ENCODE results near the gene RPN2. TPM values are rescaled to one million over a fixed set of nuclear protein-coding genes. Genes with fewer than 3 reads are reported as not detected.

RPN2 gene
- polyA plus RNA-seq, 1 donor from 2014 or later = 151 TPM

DNA sequence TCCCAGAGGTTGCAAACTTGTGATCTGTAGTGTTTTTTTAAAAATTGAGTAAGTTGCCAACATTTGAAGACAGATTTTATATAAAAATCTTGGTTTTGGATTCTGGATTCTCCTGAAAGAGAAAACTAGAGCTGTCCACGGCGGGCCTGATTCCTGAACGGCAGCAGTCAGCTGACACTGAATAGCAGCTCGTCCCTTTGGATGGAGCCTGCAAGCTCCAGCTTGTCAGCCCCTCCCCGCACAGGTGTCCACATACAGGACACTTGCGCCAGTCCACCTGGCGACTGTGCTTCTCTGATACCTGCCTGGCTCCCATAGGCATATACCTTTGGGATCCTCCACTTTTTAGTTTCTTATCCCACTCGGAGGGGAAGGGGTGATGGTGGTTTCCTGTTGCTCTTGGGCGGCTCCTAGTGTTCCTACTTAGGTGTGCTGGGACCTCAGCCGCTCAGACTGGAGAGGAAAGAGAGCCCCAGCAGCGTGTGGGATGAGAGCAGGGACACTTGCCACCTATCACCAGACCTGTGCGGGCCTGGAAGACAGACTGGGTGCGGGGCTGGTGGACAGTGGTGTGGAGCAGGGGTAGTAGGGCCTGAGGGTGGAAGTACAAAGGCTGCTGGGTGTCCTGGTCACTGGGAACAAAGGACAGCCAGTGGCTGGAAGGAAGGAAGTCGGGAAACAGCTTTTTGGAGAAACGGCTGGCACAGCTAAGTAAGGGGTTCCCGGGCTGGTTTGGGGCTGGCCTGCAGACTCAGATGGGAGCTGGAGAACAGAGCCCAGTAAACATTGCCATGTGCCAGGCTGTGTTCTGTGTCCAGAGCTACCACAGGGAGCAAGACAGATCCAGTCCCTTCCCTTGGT is 64.2 kb downstream of the RPN2 start:
- Histone ChIP-seq H3F3A (ENCODE audit: insufficient read depth, low read length, poor library complexity, severe bottlenecking) (no peaks in the 10 kb centered on the region), H2AFZ (ENCODE audit: low read depth, low read length) (no peak overlapping the region), H3K9me3 (ENCODE audit: low read length) (no peaks in the 10 kb centered on the region), H3K27ac (ENCODE audit: low read length) (no peak overlapping the region), H3K9ac (ENCODE audit: low read length) (no peak overlapping the region), H3K4me2 (ENCODE audit: low read length) (no peak overlapping the region), H3K4me3 (ENCODE audit: low read length) (no peak overlapping the region), H3K9me2 (ENCODE audit: insufficient read depth, low read length) (no peaks in the 10 kb centered on the region), H3K79me2 (replicated peaks; ENCODE audit: insufficient read depth, low read length) (no peaks in the 10 kb centered on the region), H3K36me3 (ENCODE audit: insufficient read depth, low read length) (no peaks in the 10 kb centered on the region), H3K27me3 (ENCODE audit: insufficient read depth, low read depth, low read length) (no peaks in the 10 kb centered on the region), H4K20me1 (ENCODE audit: insufficient read depth) (no peaks in the 10 kb centered on the region)
- no peak for TF ChIP-seq MXI1 (conservative IDR thresholded peaks at IDR 0.05; ENCODE audit: poor library complexity, severe bottlenecking)
- TF ChIP-seq EP300 (conservative IDR thresholded peaks at IDR 0.05; ENCODE audit: poor library complexity, severe bottlenecking) = no peak
- no peak for TF ChIP-seq POLR2AphosphoS5 (IDR thresholded peaks at IDR 0.05)
- TF ChIP-seq, protein P1, sequence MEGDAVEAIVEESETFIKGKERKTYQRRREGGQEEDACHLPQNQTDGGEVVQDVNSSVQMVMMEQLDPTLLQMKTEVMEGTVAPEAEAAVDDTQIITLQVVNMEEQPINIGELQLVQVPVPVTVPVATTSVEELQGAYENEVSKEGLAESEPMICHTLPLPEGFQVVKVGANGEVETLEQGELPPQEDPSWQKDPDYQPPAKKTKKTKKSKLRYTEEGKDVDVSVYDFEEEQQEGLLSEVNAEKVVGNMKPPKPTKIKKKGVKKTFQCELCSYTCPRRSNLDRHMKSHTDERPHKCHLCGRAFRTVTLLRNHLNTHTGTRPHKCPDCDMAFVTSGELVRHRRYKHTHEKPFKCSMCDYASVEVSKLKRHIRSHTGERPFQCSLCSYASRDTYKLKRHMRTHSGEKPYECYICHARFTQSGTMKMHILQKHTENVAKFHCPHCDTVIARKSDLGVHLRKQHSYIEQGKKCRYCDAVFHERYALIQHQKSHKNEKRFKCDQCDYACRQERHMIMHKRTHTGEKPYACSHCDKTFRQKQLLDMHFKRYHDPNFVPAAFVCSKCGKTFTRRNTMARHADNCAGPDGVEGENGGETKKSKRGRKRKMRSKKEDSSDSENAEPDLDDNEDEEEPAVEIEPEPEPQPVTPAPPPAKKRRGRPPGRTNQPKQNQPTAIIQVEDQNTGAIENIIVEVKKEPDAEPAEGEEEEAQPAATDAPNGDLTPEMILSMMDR (IDR thresholded peaks at IDR 0.05; ENCODE audit: poor library complexity, severe bottlenecking) = no peak
- TF ChIP-seq SMC3 (conservative IDR thresholded peaks at IDR 0.05; ENCODE audit: poor library complexity) = no peak
- TF ChIP-seq TAF1 (IDR thresholded peaks at IDR 0.05; ENCODE audit: low read depth) = no peak
- TF ChIP-seq EZH2 (IDR thresholded peaks at IDR 0.05; ENCODE audit: borderline replicate concordance, insufficient read depth, low read length, poor library complexity, severe bottlenecking) = no peak
- TF ChIP-seq RAD21 (conservative IDR thresholded peaks at IDR 0.05) = no peak
- TF ChIP-seq, protein P2, sequence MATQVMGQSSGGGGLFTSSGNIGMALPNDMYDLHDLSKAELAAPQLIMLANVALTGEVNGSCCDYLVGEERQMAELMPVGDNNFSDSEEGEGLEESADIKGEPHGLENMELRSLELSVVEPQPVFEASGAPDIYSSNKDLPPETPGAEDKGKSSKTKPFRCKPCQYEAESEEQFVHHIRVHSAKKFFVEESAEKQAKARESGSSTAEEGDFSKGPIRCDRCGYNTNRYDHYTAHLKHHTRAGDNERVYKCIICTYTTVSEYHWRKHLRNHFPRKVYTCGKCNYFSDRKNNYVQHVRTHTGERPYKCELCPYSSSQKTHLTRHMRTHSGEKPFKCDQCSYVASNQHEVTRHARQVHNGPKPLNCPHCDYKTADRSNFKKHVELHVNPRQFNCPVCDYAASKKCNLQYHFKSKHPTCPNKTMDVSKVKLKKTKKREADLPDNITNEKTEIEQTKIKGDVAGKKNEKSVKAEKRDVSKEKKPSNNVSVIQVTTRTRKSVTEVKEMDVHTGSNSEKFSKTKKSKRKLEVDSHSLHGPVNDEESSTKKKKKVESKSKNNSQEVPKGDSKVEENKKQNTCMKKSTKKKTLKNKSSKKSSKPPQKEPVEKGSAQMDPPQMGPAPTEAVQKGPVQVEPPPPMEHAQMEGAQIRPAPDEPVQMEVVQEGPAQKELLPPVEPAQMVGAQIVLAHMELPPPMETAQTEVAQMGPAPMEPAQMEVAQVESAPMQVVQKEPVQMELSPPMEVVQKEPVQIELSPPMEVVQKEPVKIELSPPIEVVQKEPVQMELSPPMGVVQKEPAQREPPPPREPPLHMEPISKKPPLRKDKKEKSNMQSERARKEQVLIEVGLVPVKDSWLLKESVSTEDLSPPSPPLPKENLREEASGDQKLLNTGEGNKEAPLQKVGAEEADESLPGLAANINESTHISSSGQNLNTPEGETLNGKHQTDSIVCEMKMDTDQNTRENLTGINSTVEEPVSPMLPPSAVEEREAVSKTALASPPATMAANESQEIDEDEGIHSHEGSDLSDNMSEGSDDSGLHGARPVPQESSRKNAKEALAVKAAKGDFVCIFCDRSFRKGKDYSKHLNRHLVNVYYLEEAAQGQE (IDR thresholded peaks at IDR 0.05; ENCODE audit: borderline replicate concordance) = no peak

DNA sequence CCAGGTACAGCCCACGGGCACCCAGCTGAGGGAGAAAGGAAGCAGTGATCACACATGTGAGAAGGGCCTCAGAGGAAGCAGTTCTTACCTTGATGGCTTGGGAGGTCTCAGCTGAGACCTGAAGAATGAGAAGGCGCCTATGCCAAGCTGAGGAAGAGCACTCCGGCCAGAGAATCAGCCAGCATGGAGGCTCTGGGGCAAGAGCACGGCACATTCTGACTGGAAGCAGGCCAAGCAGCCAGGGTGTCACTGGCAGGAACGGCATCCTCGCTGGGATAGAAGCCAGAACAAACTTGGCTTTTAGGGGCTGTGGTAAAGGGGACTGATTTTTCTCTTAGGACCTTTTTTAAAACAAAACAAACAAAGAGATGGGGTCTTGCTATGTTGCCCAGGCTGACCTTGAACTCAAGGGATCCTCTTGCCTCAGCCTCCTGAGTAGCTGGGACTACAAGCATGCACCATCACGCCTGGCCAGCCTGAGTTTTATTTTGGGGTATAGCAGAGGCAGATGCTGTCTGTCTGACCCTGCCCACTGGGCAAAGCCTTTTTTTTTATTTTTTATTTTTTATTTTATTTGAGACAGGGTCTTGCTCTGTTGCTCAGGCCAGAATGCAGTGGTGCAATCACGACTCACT is 64.9 kb downstream of the RPN2 start:
- H3K9me3 ChIP-seq (ENCODE audit: low read length) = no peaks in the 10 kb centered on the region
- no peaks in the 10 kb centered on the region for H3K79me2 ChIP-seq (replicated peaks; ENCODE audit: insufficient read depth, low read length)
- H3K27me3 ChIP-seq (ENCODE audit: insufficient read depth, low read depth, low read length) = no peaks in the 10 kb centered on the region
- no peaks in the 10 kb centered on the region for H3K36me3 ChIP-seq (ENCODE audit: insufficient read depth, low read length)
- H4K20me1 ChIP-seq (ENCODE audit: insufficient read depth) = no peaks in the 10 kb centered on the region
- no peak overlapping the region for H3K4me3 ChIP-seq (ENCODE audit: low read length)
- no peak for TF ChIP-seq POLR2AphosphoS5 (IDR thresholded peaks at IDR 0.05)
- no peak for TF ChIP-seq EZH2 (IDR thresholded peaks at IDR 0.05; ENCODE audit: borderline replicate concordance, insufficient read depth, low read length, poor library complexity, severe bottlenecking)
- TF ChIP-seq EP300 (conservative IDR thresholded peaks at IDR 0.05; ENCODE audit: poor library complexity, severe bottlenecking) = no peak
- TF ChIP-seq MXI1 (conservative IDR thresholded peaks at IDR 0.05; ENCODE audit: poor library complexity, severe bottlenecking) = no peak
- TF ChIP-seq, protein P1 (IDR thresholded peaks at IDR 0.05; ENCODE audit: poor library complexity, severe bottlenecking) = no peak
- no peak for TF ChIP-seq TAF1 (IDR thresholded peaks at IDR 0.05; ENCODE audit: low read depth)
- TF ChIP-seq, protein P2 (IDR thresholded peaks at IDR 0.05; ENCODE audit: borderline replicate concordance) = no peak
- TF ChIP-seq SMC3 (conservative IDR thresholded peaks at IDR 0.05; ENCODE audit: poor library complexity) = no peak
- TF ChIP-seq RAD21 (conservative IDR thresholded peaks at IDR 0.05) = no peak
- H3K9me2 ChIP-seq (ENCODE audit: insufficient read depth, low read length) = no peaks in the 10 kb centered on the region
- H3K27ac ChIP-seq (ENCODE audit: low read length) = no peak overlapping the region
- H3K9ac ChIP-seq (ENCODE audit: low read length) = no peak overlapping the region
- H3F3A ChIP-seq (ENCODE audit: insufficient read depth, low read length, poor library complexity, severe bottlenecking) = no peaks in the 10 kb centered on the region
- no peak overlapping the region for H3K4me2 ChIP-seq (ENCODE audit: low read length)
- no peak overlapping the region for H2AFZ ChIP-seq (ENCODE audit: low read depth, low read length)

Data from neural cell (in vitro differentiated cells).